Activated naive CD8-positive, alpha-beta T cell treated with anti-CD3 and anti-CD28 coated beads for 36 hours (primary cell): Measurements from ENCODE around the gene MYO7B. TPM values are rescaled to one million over a fixed set of nuclear protein-coding genes. Genes with fewer than 3 reads are reported as not detected.
"Not testable (repeated sequence)": the region's sequence is repeated elsewhere in the genome, so short reads cannot be mapped to it uniquely, and the experiment has no call there.

Source experiments
- DNase-seq: peaks from one replicate; pipeline ENCODE4 v3.0.0; 2021
- H3K27ac Mint-ChIP-seq: one replicate; pipeline ENCODE4 v1.8.0; 2022; ENCODE audit warnings: mild to moderate bottlenecking, moderate library complexity, mixed read lengths
- H3K27me3 Mint-ChIP-seq: one replicate; pipeline ENCODE4 v1.8.0; 2022; ENCODE audit warnings: mild to moderate bottlenecking, mixed read lengths
- H3K36me3 Mint-ChIP-seq: one replicate; pipeline ENCODE4 v1.8.0; 2021; ENCODE audit warnings: mild to moderate bottlenecking, mixed read lengths
- H3K4me1 Mint-ChIP-seq: one replicate; pipeline ENCODE4 v1.8.0; 2021; ENCODE audit warnings: mixed read lengths
- H3K4me3 Mint-ChIP-seq: one replicate; pipeline ENCODE4 v1.8.0; 2022; ENCODE audit warnings: mild to moderate bottlenecking, moderate library complexity, mixed read lengths
- H3K9me3 Mint-ChIP-seq: one replicate; pipeline ENCODE4 v1.8.0; 2022; ENCODE audit warnings: mixed read lengths
- total RNA-seq, 2 experiments: library from RNA; stranded (reverse); gene quantifications; one replicate each; pipeline ENCODE4 v1.2.3, GENCODE V29; 2021

MYO7B gene
- total RNA-seq, 2 experiments from 2014 or later, result 0.62 to 0.88 TPM

DNA sequence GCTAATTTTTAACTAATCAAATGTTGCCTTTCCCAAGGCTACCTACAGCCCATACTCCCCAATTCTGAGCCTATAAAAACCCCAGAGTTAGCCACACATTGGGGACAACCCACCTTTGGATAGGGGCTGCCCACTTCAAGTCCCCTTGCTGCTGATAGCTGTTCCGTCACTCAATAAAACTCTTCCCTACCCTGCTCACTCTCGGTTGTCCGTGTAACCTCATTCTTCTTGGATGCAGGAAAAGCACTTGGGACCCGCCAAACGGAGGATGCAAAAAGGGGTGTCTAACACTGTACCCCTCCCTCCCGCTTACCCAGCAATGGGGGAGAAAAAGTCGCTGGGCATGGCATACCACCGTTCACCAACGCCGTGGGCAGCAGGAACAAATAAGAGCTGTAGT, 21.4 kb upstream of the MYO7B start:
- peaks cover 31% of the 10 kb centered on the region for H3K36me3 Mint-ChIP-seq
- H3K4me3 Mint-ChIP-seq, result no peak overlapping the region
- no peaks in the 10 kb centered on the region for H3K9me3 Mint-ChIP-seq
- H3K27me3 Mint-ChIP-seq, result no peaks in the 10 kb centered on the region
- peaks cover 75% of the 10 kb centered on the region for H3K4me1 Mint-ChIP-seq
- no peak overlapping the region for H3K27ac Mint-ChIP-seq
- no peak for DNase-seq

- H3K27me3 Mint-ChIP-seq, result no peaks in the 10 kb centered on the region
- H3K36me3 Mint-ChIP-seq, result peaks cover 31% of the 10 kb centered on the region
- H3K4me1 Mint-ChIP-seq, result peaks cover 73% of the 10 kb centered on the region
- H3K27ac Mint-ChIP-seq, result no peak overlapping the region
- DNase-seq, result no peak
- no peaks in the 10 kb centered on the region for H3K9me3 Mint-ChIP-seq
- H3K4me3 Mint-ChIP-seq, result no peak overlapping the region
Observed at GRCh38 chr2:127514485-127514884, 21.0 kb upstream of the MYO7B start.

GRCh38 chr2:127515383-127515915, 20.0 kb upstream of the MYO7B start:
- Mint-ChIP-seq H3K4me3 (no peak overlapping the region), H3K9me3 (no peaks in the 10 kb centered on the region), H3K36me3 (peaks cover 33% of the 10 kb centered on the region), H3K27me3 (no peaks in the 10 kb centered on the region), H3K27ac (peak overlapping the region; percentile 1), H3K4me1 (peaks cover 71% of the 10 kb centered on the region)
- no peak for DNase-seq

GRCh38 chr2:127516041-127516762, 19.3 kb upstream of the MYO7B start:
- H3K36me3 Mint-ChIP-seq, result peaks cover 29% of the 10 kb centered on the region
- H3K27ac Mint-ChIP-seq, result no peak overlapping the region
- H3K27me3 Mint-ChIP-seq, result no peaks in the 10 kb centered on the region
- H3K4me3 Mint-ChIP-seq, result no peak overlapping the region
- H3K4me1 Mint-ChIP-seq, result peaks cover 67% of the 10 kb centered on the region
- H3K9me3 Mint-ChIP-seq, result no peaks in the 10 kb centered on the region
- DNase-seq, result no peak

DNA sequence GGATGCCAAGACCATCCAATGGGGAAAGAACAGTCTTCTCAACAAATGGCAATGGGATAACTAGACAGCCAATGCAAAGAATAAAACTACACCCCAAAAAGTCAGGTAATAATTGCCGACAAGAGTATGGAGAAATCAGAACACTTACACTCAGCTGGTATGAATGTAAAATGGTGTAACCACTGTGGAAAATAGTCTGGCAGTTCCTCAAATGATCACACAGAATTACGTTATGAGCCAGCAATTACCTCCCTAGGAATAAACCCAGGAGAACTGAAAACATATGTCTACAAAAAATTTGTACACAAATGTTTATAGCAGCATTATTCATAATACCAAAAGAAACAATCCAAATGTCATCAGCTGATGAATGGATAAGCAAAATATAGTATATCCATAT, 18.0 kb upstream of the MYO7B start:
- H3K4me1 Mint-ChIP-seq, result peaks cover 60% of the 10 kb centered on the region
- H3K9me3 Mint-ChIP-seq, result no peaks in the 10 kb centered on the region
- no peak overlapping the region for H3K4me3 Mint-ChIP-seq
- peaks cover 27% of the 10 kb centered on the region for H3K36me3 Mint-ChIP-seq
- DNase-seq, result no peak
- H3K27ac Mint-ChIP-seq, result no peak overlapping the region
- no peaks in the 10 kb centered on the region for H3K27me3 Mint-ChIP-seq

- Mint-ChIP-seq H3K4me1 (peaks cover 46% of the 10 kb centered on the region), H3K36me3 (peaks cover 37% of the 10 kb centered on the region)
Observed at GRCh38 chr2:127520424-127520823, 15.1 kb upstream of the MYO7B start.

GRCh38 chr2:127523269-127523939, 12.1 kb upstream of the MYO7B start:
- DNase-seq, result no peak
- no peaks in the 10 kb centered on the region for H3K9me3 Mint-ChIP-seq
- peaks cover 15% of the 10 kb centered on the region for H3K36me3 Mint-ChIP-seq
- H3K4me1 Mint-ChIP-seq, result peaks cover 35% of the 10 kb centered on the region
- no peaks in the 10 kb centered on the region for H3K27me3 Mint-ChIP-seq
- no peak overlapping the region for H3K4me3 Mint-ChIP-seq
- H3K27ac Mint-ChIP-seq, result no peak overlapping the region

More at GRCh38 chr2:127520424-127520823, 15.1 kb upstream of the MYO7B start:
- H3K27ac Mint-ChIP-seq, result no peak overlapping the region
- no peaks in the 10 kb centered on the region for H3K27me3 Mint-ChIP-seq
- H3K4me3 Mint-ChIP-seq, result no peak overlapping the region
- no peak for DNase-seq
- H3K9me3 Mint-ChIP-seq, result no peaks in the 10 kb centered on the region

DNA sequence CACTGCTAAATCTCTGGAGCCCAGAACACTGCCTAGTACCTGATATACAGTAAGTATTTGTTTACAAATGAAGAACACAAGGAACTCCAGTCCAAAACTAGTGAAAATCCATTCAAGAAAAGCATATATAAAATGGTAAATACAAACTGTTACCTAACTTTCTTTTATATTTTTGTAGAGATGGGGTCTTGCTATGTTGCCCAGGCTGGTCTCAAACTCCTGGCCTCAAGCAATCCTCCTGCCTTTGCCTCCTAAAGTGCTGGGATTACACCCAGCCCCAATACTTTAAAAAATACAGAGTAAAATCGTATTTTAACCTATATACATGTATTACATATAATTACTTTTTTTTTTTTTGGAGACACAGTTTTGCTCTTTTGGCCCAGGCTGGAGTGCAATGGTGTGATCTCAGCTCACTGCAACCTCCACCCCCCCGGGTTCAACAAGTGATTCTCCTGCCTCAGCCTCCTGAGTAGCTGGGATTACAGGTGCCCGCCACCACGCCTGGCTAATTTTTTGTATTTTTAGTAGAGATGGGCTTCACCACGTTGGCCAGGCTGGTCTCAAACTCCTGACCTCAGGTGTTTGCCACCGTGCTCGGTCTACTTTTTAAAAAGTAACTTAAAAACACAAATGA, 11.2 kb upstream of the MYO7B start:
- H3K9me3 Mint-ChIP-seq, H3K27ac Mint-ChIP-seq, DNase-seq, H3K27me3 Mint-ChIP-seq: not testable (repeated sequence)
- Mint-ChIP-seq H3K4me1 (peaks cover 35% of the 10 kb centered on the region), H3K4me3 (peak overlapping the region; percentile 91), H3K36me3 (peaks cover 15% of the 10 kb centered on the region)

DNA sequence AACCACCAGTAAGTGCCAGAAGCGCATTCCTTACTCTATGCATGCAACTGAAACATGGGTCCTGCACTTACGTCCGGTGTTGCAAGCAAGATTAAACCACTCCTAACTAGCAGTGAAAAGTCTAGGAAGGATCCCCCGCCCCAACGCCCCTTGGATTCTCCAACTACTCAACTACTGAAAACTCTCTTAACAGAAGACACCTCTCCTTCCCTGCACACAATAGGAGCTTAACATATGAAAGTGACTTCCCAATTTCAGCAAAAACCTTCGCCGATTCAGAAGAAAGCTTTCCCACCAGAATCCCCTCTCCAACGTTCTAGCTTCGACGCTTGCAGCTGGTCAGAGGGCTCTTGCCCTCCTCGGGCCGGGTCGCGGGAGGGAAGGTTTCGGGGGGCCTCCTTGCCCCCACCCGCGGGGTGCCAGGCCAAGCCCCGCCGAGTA, 9.8 kb upstream of the MYO7B start:
- Mint-ChIP-seq H3K4me1 (peaks cover 26% of the 10 kb centered on the region), H3K36me3 (peaks cover 13% of the 10 kb centered on the region), H3K27ac (peak overlapping the region; percentile 96), H3K9me3 (no peaks in the 10 kb centered on the region), H3K4me3 (peak overlapping the region; percentile 91), H3K27me3 (no peaks in the 10 kb centered on the region)
- no peak for DNase-seq

DNA sequence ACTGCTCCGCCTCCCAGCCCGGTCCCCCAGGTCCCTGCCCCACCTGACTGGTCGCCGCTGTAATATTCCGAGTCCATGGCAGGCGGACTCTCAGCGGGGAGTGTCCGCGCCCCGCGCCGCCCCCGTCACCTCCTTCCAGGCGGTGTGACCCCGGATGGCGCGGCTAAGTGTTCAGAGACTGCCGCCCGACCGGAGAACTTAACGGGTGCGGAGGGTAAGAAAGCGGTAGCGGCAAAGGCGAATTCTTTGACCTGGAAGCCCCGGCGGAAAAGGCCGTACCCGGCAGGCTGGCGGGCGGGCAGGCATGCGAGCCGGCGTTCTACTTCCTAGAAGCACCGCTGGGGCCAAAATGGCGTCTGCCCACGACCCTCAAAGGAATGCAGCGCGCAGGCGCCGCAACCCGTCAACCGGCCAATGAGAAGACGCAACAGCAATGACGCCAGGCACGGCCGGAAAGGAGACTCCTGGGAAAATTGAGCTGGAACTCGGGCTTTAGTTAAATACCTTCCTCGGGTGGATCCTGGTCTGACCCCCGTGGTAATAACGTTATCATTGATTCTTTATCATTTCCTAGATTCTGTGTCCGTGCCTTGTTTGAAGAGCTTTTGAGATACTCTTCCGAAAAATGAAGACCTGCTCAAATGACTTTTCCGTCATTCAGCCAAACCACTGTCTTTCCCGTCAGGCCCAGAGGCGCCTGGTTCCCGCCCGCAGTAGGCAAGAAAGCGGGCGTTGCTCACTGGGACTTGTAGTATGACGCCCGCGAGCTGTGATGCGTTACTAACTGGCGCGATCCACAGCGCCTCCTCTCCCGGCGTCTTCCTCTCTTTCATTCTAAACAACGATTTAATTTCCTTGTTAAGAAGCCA, 9.1 kb upstream of the MYO7B start, which contains the start of gene IWS1:
TSS of gene IWS1 (minus strand) at position 358 of the 869 bp plus-strand sequence. CDS start at position 77, 281 bp downstream.
- Mint-ChIP-seq H3K27me3 (no peaks in the 10 kb centered on the region), H3K9me3 (no peaks in the 10 kb centered on the region), H3K27ac (peak within 1 kb of the TSS; percentile 96), H3K4me1 (peaks cover 26% of the 10 kb centered on the region), H3K36me3 (peaks cover 13% of the 10 kb centered on the region), H3K4me3 (peak within 1 kb of the TSS; percentile 91)
- peak; percentile 92 for DNase-seq

GRCh38 chr2:127527001-127527804, 8.3 kb upstream of the MYO7B start:
- no peaks in the 10 kb centered on the region for H3K9me3 Mint-ChIP-seq
- no peaks in the 10 kb centered on the region for H3K27me3 Mint-ChIP-seq
- peak overlapping the region; percentile 91 for H3K4me3 Mint-ChIP-seq
- no peak for DNase-seq
- peaks cover 23% of the 10 kb centered on the region for H3K4me1 Mint-ChIP-seq
- H3K27ac Mint-ChIP-seq, result peak overlapping the region; percentile 96
- H3K36me3 Mint-ChIP-seq, result peaks cover 13% of the 10 kb centered on the region

DNA sequence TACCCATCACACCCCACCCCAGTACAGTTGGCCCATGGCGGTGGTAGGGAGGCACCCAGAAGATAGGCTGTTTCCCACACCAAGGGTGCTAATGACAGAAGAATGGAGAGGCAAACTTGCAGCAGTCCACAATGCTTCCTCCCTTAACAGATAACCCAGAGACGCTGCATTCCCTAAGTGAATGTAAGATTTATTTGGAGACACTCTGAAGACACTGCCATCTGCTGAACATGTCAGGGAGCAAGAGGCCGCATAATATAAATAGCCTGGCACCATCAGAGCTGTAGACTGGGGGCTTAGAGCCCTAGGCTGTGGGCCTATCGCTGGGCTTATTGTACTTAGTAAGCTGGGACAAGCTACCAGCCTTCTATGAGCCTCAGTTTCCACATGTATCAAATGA, 7.0 kb upstream of the MYO7B start:
- Mint-ChIP-seq H3K9me3 (no peaks in the 10 kb centered on the region), H3K27me3 (no peaks in the 10 kb centered on the region), H3K4me1 (peaks cover 17% of the 10 kb centered on the region), H3K27ac (no peak overlapping the region), H3K36me3 (peaks cover 8% of the 10 kb centered on the region), H3K4me3 (no peak overlapping the region)
- no peak for DNase-seq

DNA sequence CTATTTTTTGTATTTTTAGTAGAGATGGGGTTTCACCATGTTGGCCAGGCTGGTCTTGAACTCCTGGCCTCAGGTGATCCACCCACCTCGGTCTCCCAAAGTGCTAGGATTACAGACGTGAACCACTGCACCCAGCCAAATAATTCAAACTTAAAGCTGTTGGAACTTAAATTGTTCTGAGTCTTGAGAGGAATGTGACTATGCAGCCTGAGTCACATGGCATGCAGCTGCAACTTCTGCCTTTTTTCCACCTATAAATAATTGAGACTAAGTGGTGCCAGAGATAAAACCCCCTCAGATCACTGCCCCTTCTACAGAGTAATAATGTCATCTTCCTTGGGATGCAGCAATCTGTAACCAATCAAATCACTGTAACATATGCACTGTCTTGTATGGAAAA, 6.1 kb upstream of the MYO7B start:
- not testable (repeated sequence) for H3K9me3 Mint-ChIP-seq, DNase-seq, H3K36me3 Mint-ChIP-seq, H3K4me3 Mint-ChIP-seq, H3K27ac Mint-ChIP-seq, H3K27me3 Mint-ChIP-seq
- H3K4me1 Mint-ChIP-seq, result peaks cover 11% of the 10 kb centered on the region
